GM19240 (cell line): ENCODE results near the gene NFATC1.
"Not testable (repeated sequence)": the region's sequence is repeated elsewhere in the genome, so short reads cannot be mapped to it uniquely, and the experiment has no call there.

ENCODE experiments used
- DNase-seq: peaks from one replicate; pipeline ENCODE4 v3.0.0; 2011; ENCODE audit warnings: low spot score; ENCODE audit not compliant: insufficient read length

Gene NFATC1

GRCh38 chr18:79375441-79376154 is 20.1 kb upstream of the NFATC1 start:
- DNase-seq = no peak

- not testable (repeated sequence) for DNase-seq
These were observed 19.1 kb upstream of the NFATC1 start for GRCh38 chr18:79376661-79377060.

DNA sequence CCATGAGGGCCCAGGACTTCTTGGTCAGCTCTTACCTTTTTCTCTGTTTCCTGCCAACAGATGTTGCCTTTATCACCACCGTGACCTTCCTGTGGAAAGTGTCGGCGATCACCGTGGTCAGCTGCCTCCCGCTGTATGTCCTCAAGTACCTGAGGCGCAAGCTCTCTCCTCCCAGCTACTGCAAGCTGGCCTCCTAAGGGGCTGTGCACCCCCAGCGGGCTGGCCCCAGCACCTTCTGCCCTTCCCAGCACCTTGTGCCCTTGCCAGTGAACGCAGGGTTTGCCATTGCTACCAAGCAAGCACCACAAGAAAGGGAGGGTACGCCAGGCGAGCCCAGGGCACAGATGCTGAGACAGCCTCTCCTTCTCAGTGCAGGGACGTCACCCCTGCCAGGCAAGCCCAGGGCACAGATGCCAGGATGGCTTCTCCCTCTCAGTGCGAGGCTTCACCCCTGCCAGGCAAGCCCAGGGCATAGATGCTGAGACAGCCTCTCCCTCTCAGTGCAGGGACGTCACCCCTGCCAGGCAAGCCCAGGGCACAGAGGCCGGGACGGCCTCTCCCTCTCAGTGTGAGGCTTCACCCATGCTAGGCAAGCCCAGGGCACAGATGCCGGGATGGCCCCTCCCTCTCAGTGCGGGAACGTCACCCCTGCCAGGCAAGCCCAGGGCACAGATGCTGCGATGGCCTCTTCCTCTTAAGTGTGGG is 18.4 kb upstream of the NFATC1 start:
- DNase-seq = no peak

- no peak for DNase-seq
These were observed 17.0 kb upstream of the NFATC1 start for GRCh38 chr18:79378536-79379250.

GRCh38 chr18:79379251-79379905 is 16.4 kb upstream of the NFATC1 start:
- DNase-seq = no peak

GRCh38 chr18:79379931-79380815 is 15.6 kb upstream of the NFATC1 start:
- DNase-seq = no peak

GRCh38 chr18:79380816-79381806 is 14.6 kb upstream of the NFATC1 start:
- no peak for DNase-seq

- DNase-seq = no peak
These were observed 13.9 kb upstream of the NFATC1 start for GRCh38 chr18:79381811-79382311.

- DNase-seq = no peak
These were observed 12.9 kb upstream of the NFATC1 start for GRCh38 chr18:79382681-79383387.

GRCh38 chr18:79383388-79384056 is 12.2 kb upstream of the NFATC1 start:
- DNase-seq = no peak

GRCh38 chr18:79384151-79384807 is 11.5 kb upstream of the NFATC1 start:
- DNase-seq = no peak

DNA sequence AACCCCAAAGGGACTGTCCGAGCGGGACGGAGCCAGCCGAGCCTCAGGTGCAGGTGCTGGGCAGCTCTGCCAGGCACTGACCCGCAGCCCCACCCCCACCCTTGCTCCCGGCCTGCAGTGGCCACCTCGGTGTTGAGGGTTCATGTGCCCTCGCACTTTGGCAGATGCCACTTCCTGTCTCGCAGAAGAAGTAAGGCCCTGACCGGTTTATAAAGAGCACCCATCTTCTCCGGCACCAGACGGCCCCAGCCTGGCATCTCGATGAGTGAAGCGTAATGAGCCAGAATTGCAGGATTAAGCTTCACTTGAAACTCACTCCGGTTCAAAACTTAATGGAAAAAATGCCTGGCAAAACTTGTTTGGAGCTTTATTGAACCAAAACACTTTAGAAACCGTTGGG is 10.9 kb upstream of the NFATC1 start:
- DNase-seq = no peak

GRCh38 chr18:79385326-79385707 is 10.4 kb upstream of the NFATC1 start:
- DNase-seq = no peak

- DNase-seq = no peak
These were observed 9.9 kb upstream of the NFATC1 start for GRCh38 chr18:79385708-79386341.

- no peak for DNase-seq
These were observed 9.2 kb upstream of the NFATC1 start for GRCh38 chr18:79386547-79386946.

GRCh38 chr18:79387214-79387613 is 8.5 kb upstream of the NFATC1 start:
- DNase-seq = no peak

GRCh38 chr18:79387615-79388014 is 8.1 kb upstream of the NFATC1 start:
- no peak for DNase-seq
